HPDE6-E6E7 (cell line): ENCODE data around the gene GPR34.
"Not testable (repeated sequence)": the region's sequence is repeated elsewhere in the genome, so short reads cannot be mapped to it uniquely, and the experiment has no call there.

Experiments used
- DNase-seq: peaks from one replicate; pipeline ENCODE4 v3.0.0; 2011; ENCODE audit warnings: missing footprints; ENCODE audit errors: extremely low spot score

The GPR34 gene

GRCh38 chrX:41688835-41689234 lies at the start of gene GPR34:
GPR34 (plus strand) TSS chrX:41688973; CDS start chrX:41695634, 6,661 bp downstream.
- no peak for DNase-seq

- DNase-seq, result not testable (repeated sequence)
Observed at GRCh38 chrX:41646201-41646600, 42.6 kb upstream of the GPR34 start.

GRCh38 chrX:41653125-41653524 lies 35.6 kb upstream of the GPR34 start:
- no peak for DNase-seq

- no peak for DNase-seq
Observed at GRCh38 chrX:41655101-41655500, 33.7 kb upstream of the GPR34 start.

- no peak for DNase-seq
Observed at GRCh38 chrX:41655631-41656030, 33.1 kb upstream of the GPR34 start.

- DNase-seq, result no peak
Observed at GRCh38 chrX:41661366-41662095, 27.2 kb upstream of the GPR34 start.

- DNase-seq, result no peak
Observed at GRCh38 chrX:41664375-41664901, 24.3 kb upstream of the GPR34 start.

GRCh38 chrX:41664908-41665307 lies 23.9 kb upstream of the GPR34 start:
- no peak for DNase-seq

- no peak for DNase-seq
Observed at GRCh38 chrX:41665686-41666085, 23.1 kb upstream of the GPR34 start.

GRCh38 chrX:41666251-41666650 lies 22.5 kb upstream of the GPR34 start:
- DNase-seq, result no peak

GRCh38 chrX:41667631-41668030 lies 21.1 kb upstream of the GPR34 start:
- DNase-seq, result no peak

- no peak for DNase-seq
Observed at GRCh38 chrX:41670112-41670511, 18.7 kb upstream of the GPR34 start.

GRCh38 chrX:41671082-41671481 lies 17.7 kb upstream of the GPR34 start:
- no peak for DNase-seq

- DNase-seq, result no peak
Observed at GRCh38 chrX:41672643-41673042, 16.1 kb upstream of the GPR34 start.

- not testable (repeated sequence) for DNase-seq
Observed at GRCh38 chrX:41676361-41676760, 12.4 kb upstream of the GPR34 start.

GRCh38 chrX:41677183-41678060 lies 11.4 kb upstream of the GPR34 start:
- no peak for DNase-seq

- DNase-seq, result no peak
Observed at GRCh38 chrX:41684138-41684537, 4.6 kb upstream of the GPR34 start.

GRCh38 chrX:41684940-41685339 lies 3.8 kb upstream of the GPR34 start:
- DNase-seq, result no peak

GRCh38 chrX:41686788-41687187 lies 2.0 kb upstream of the GPR34 start:
- no peak for DNase-seq

- no peak for DNase-seq
Observed at GRCh38 chrX:41688156-41688555, 617 bp upstream of the GPR34 start.

GRCh38 chrX:41689711-41690110 lies 938 bp downstream of the GPR34 start:
- no peak for DNase-seq

- DNase-seq, result no peak
Observed at GRCh38 chrX:41692162-41692749, 3.5 kb downstream of the GPR34 start.
